ENCODE results near the gene PDS5A.

- TF ChIP-seq CTCF (conservative IDR thresholded peaks at IDR 0.05 in 1 of 2, IDR thresholded peaks at IDR 0.05 in 1 of 2; ENCODE audit: low read depth in 1 of 2, low read length in 2 of 2) (no peak), EZH2 (IDR thresholded peaks at IDR 0.05; ENCODE audit: low read length, missing control alignments) (no peak)
These were observed 64.2 kb downstream of the PDS5A start for GRCh38 chr4:39913471-39913870.

All from fibroblast of lung (primary cell).